Activated CD8-positive, alpha-beta memory T cell treated with anti-CD3 and anti-CD28 coated beads, Interleukin-2, amount 10 ng/mL, durations not matched to agents 7 days and 5 days (primary cell): ENCODE data around the gene PAGE1. TPM values are rescaled to one million over a fixed set of nuclear protein-coding genes. Genes with fewer than 3 reads are reported as not detected.

Experiments
- ATAC-seq: fragments of 150-1000 bp; cut with Tn5 transposase; one replicate; pipeline ENCODE4 v1.10.0; 2021; ENCODE audit warnings: moderate library complexity
- CTCF ChIA-PET: fragments of 350-600 bp; sonication (Branson Sonifier 250); formaldehyde crosslinking; loops from one replicate; lab custom pipeline; 2021; ENCODE audit warnings: antibody characterized with exemption; lab: Charles Lee
- DNase-seq: peaks from one replicate; pipeline ENCODE4 v3.0.0-alpha.2; 2020
- H3K27ac Mint-ChIP-seq: one replicate; pipeline ENCODE4 v1.8.0; 2021; ENCODE audit warnings: mild to moderate bottlenecking, mixed read lengths
- H3K27me3 Mint-ChIP-seq: one replicate; pipeline ENCODE4 v1.8.0; 2021; ENCODE audit warnings: mixed read lengths
- H3K36me3 Mint-ChIP-seq: one replicate; pipeline ENCODE4 v1.8.0; 2021; ENCODE audit warnings: mild to moderate bottlenecking, mixed read lengths
- H3K4me1 Mint-ChIP-seq: one replicate; pipeline ENCODE4 v1.8.0; 2021; ENCODE audit warnings: mixed read lengths
- H3K4me3 Mint-ChIP-seq: one replicate; pipeline ENCODE4 v1.8.0; 2021; ENCODE audit warnings: mild to moderate bottlenecking, moderate library complexity, mixed read lengths
- H3K9me3 Mint-ChIP-seq: one replicate; pipeline ENCODE4 v1.8.0; 2022; ENCODE audit warnings: low read depth, mixed read lengths
- total RNA-seq, 2 experiments: library from RNA; stranded (reverse); gene quantifications; one replicate each; pipeline ENCODE4 v1.2.3, GENCODE V29; 2021

The PAGE1 gene
- total RNA-seq, 2 experiments from 2014 or later = not detected

GRCh38 chrX:49675075-49675719 lies 20.6 kb downstream of the PAGE1 start:
- CTCF ChIA-PET = no interaction called here
- Mint-ChIP-seq H3K27ac (no peak overlapping the region), H3K4me1 (no peaks in the 10 kb centered on the region), H3K9me3 (no peaks in the 10 kb centered on the region), H3K4me3 (no peak overlapping the region), H3K27me3 (peaks cover 3% of the 10 kb centered on the region), H3K36me3 (no peaks in the 10 kb centered on the region)
- ATAC-seq = no peak
- DNase-seq = no peak

GRCh38 chrX:49673394-49673793 lies 22.4 kb downstream of the PAGE1 start:
- Mint-ChIP-seq H3K9me3 (no peaks in the 10 kb centered on the region), H3K27me3 (no peaks in the 10 kb centered on the region), H3K4me1 (no peaks in the 10 kb centered on the region), H3K27ac (no peak overlapping the region), H3K36me3 (no peaks in the 10 kb centered on the region), H3K4me3 (no peak overlapping the region)
- ATAC-seq (no peak), DNase-seq (no peak)
- CTCF ChIA-PET = no interaction called here

GRCh38 chrX:49664824-49665223 lies 31.0 kb downstream of the PAGE1 start:
- DNase-seq = no peak
- Mint-ChIP-seq H3K4me1 (no peaks in the 10 kb centered on the region), H3K27ac (no peak overlapping the region), H3K9me3 (no peaks in the 10 kb centered on the region), H3K4me3 (no peak overlapping the region), H3K36me3 (no peaks in the 10 kb centered on the region), H3K27me3 (no peaks in the 10 kb centered on the region)
- CTCF ChIA-PET = no interaction called here
- ATAC-seq = no peak

GRCh38 chrX:49661881-49662280 lies 33.9 kb downstream of the PAGE1 start:
- no peaks in the 10 kb centered on the region for H3K36me3 Mint-ChIP-seq
- H3K4me3 Mint-ChIP-seq = no peak overlapping the region
- DNase-seq = no peak
- no peaks in the 10 kb centered on the region for H3K27me3 Mint-ChIP-seq
- H3K9me3 Mint-ChIP-seq = no peaks in the 10 kb centered on the region
- ATAC-seq = no peak
- H3K27ac Mint-ChIP-seq = no peak overlapping the region
- no peaks in the 10 kb centered on the region for H3K4me1 Mint-ChIP-seq
- CTCF ChIA-PET = no interaction called here

- Mint-ChIP-seq H3K9me3 (no peaks in the 10 kb centered on the region), H3K4me3 (no peak overlapping the region), H3K36me3 (no peaks in the 10 kb centered on the region), H3K27me3 (no peaks in the 10 kb centered on the region), H3K4me1 (no peaks in the 10 kb centered on the region), H3K27ac (no peak overlapping the region)
- no peak for DNase-seq
- no peak for ATAC-seq
- CTCF ChIA-PET = no interaction called here
These were observed 36.0 kb downstream of the PAGE1 start for GRCh38 chrX:49659771-49660170.

- no peaks in the 10 kb centered on the region for H3K4me1 Mint-ChIP-seq
- no peak overlapping the region for H3K4me3 Mint-ChIP-seq
- peaks cover 1% of the 10 kb centered on the region for H3K36me3 Mint-ChIP-seq
- H3K27ac Mint-ChIP-seq = no peak overlapping the region
- H3K9me3 Mint-ChIP-seq = no peaks in the 10 kb centered on the region
- ATAC-seq = no peak
- H3K27me3 Mint-ChIP-seq = no peaks in the 10 kb centered on the region
- CTCF ChIA-PET = no interaction called here
- no peak for DNase-seq
These were observed 39.3 kb downstream of the PAGE1 start for GRCh38 chrX:49656533-49656932.

- Mint-ChIP-seq H3K4me3 (no peak overlapping the region), H3K27me3 (peaks cover 3% of the 10 kb centered on the region), H3K36me3 (no peaks in the 10 kb centered on the region), H3K4me1 (no peaks in the 10 kb centered on the region), H3K9me3 (no peaks in the 10 kb centered on the region), H3K27ac (no peak overlapping the region)
- CTCF ChIA-PET = no interaction called here
- DNase-seq (no peak), ATAC-seq (no peak)
These were observed 50.7 kb downstream of the PAGE1 start for GRCh38 chrX:49644991-49645637.

Other genes with a start within 250 kb of the PAGE1 start
- gene GAGE12C, start 163.8 kb downstream of the PAGE1 start, total RNA-seq = not detected
- not detected for gene GAGE12D, start 154.3 kb downstream of the PAGE1 start, total RNA-seq
- not detected for gene GAGE12E, start 144.7 kb downstream of the PAGE1 start, total RNA-seq
- not detected for gene GAGE12F, start 135.1 kb downstream of the PAGE1 start, total RNA-seq
- gene GAGE12G, start 125.6 kb downstream of the PAGE1 start, total RNA-seq = not detected
- not detected for gene GAGE12H, start 116.0 kb downstream of the PAGE1 start, total RNA-seq
- not detected for gene GAGE2A, start 106.5 kb downstream of the PAGE1 start, total RNA-seq
- gene GAGE1, start 97.0 kb downstream of the PAGE1 start, total RNA-seq = not detected
- not detected for gene PAGE4, start 133.3 kb upstream of the PAGE1 start, total RNA-seq
- gene USP27X, start 183.5 kb upstream of the PAGE1 start, total RNA-seq = 1 to 10 TPM; 1.0 to 1.7 TPM
- 1 to 10 TPM; 4.0 to 5.3 TPM for gene CLCN5, start 226.6 kb upstream of the PAGE1 start, total RNA-seq